ENCODE data around the gene UBASH3A. TPM values are rescaled to one million over a fixed set of nuclear protein-coding genes. Genes with fewer than 3 reads are reported as not detected.

Gene UBASH3A
- total RNA-seq, 1 experiment from 2014 or later, result not detected

GRCh38 chr21:42362700-42363099 is 41.0 kb upstream of the UBASH3A start:
- no peaks in the 10 kb centered on the region for H3K27me3 ChIP-seq (replicated peaks; ENCODE audit: control insufficient read depth, insufficient read depth, low read length)
- TF ChIP-seq CTCF (IDR thresholded peaks at IDR 0.05; ENCODE audit: insufficient read depth in 1 of 2, low read depth in 1 of 2, low read length in 1 of 2, severe bottlenecking in 1 of 2, unreplicated experiment in 1 of 2), result no peak
- no peaks in the 10 kb centered on the region for H3K9me3 ChIP-seq
- intact Hi-C loops (cut with micrococcal nuclease; ENCODE audit: unreplicated experiment), result loop anchor here (10.0 kb wide), 1 partner anchor 48 kb away; the partner anchor contains the start of gene TFF3
- Mint-ChIP-seq H3K9me3 (ENCODE audit: unreplicated experiment) (no peaks in the 10 kb centered on the region), H3K27me3 (ENCODE audit: insufficient read depth, unreplicated experiment) (no peaks in the 10 kb centered on the region), H3K36me3 (ENCODE audit: insufficient read depth, unreplicated experiment) (no peaks in the 10 kb centered on the region), H3K4me1 (ENCODE audit: low read depth, unreplicated experiment) (peaks cover 25% of the 10 kb centered on the region), H3K27ac (ENCODE audit: unreplicated experiment) (no peak overlapping the region), H3K4me3 (ENCODE audit: unreplicated experiment) (no peak overlapping the region)
- no TSS peak for BruUV-seq (replicated peaks)
- peaks cover 21% of the 10 kb centered on the region for H3K4me1 ChIP-seq
- H3K4me3 ChIP-seq (ENCODE audit: low read depth, low read length), result no peak overlapping the region
- DNase-seq, result no peak
- no peaks in the 10 kb centered on the region for H3K36me3 ChIP-seq (ENCODE audit: control insufficient read depth, insufficient read depth, low read length)
- ChIA-PET CTCF (interaction anchor here (0.6 to 0.7 kb wide), 3 partner anchors 96 to 456 kb away, joined by 3 to 5 read pairs (median 4); no protein-coding TSS in a partner anchor), POLR2A (no interaction called here)

GRCh38 chr21:42363312-42363711 is 40.4 kb upstream of the UBASH3A start:
- TF ChIP-seq CTCF (IDR thresholded peaks at IDR 0.05; ENCODE audit: insufficient read depth in 1 of 2, low read depth in 1 of 2, low read length in 1 of 2, severe bottlenecking in 1 of 2, unreplicated experiment in 1 of 2), result no peak
- Mint-ChIP-seq H3K9me3 (ENCODE audit: unreplicated experiment) (no peaks in the 10 kb centered on the region), H3K27me3 (ENCODE audit: insufficient read depth, unreplicated experiment) (no peaks in the 10 kb centered on the region), H3K4me1 (ENCODE audit: low read depth, unreplicated experiment) (peaks cover 25% of the 10 kb centered on the region), H3K36me3 (ENCODE audit: insufficient read depth, unreplicated experiment) (no peaks in the 10 kb centered on the region), H3K4me3 (ENCODE audit: unreplicated experiment) (no peak overlapping the region), H3K27ac (ENCODE audit: unreplicated experiment) (no peak overlapping the region)
- Histone ChIP-seq H3K4me1 (peaks cover 22% of the 10 kb centered on the region), H3K4me3 (ENCODE audit: low read depth, low read length) (no peak overlapping the region), H3K36me3 (ENCODE audit: control insufficient read depth, insufficient read depth, low read length) (no peaks in the 10 kb centered on the region), H3K9me3 (no peaks in the 10 kb centered on the region), H3K27me3 (replicated peaks; ENCODE audit: control insufficient read depth, insufficient read depth, low read length) (no peaks in the 10 kb centered on the region)
- ChIA-PET POLR2A (no interaction called here), CTCF (no interaction called here)
- intact Hi-C loops (cut with micrococcal nuclease; ENCODE audit: unreplicated experiment), result loop anchor here (10.0 kb wide), 1 partner anchor 49 kb away; the partner anchor contains the start of gene TFF3
- no peak for DNase-seq
- BruUV-seq (replicated peaks), result no TSS peak

GRCh38 chr21:42364304-42364865 is 39.3 kb upstream of the UBASH3A start:
- H3K9me3 ChIP-seq, result no peaks in the 10 kb centered on the region
- Mint-ChIP-seq H3K27me3 (ENCODE audit: insufficient read depth, unreplicated experiment) (no peaks in the 10 kb centered on the region), H3K4me1 (ENCODE audit: low read depth, unreplicated experiment) (peaks cover 31% of the 10 kb centered on the region), H3K9me3 (ENCODE audit: unreplicated experiment) (no peaks in the 10 kb centered on the region), H3K4me3 (ENCODE audit: unreplicated experiment) (no peak overlapping the region), H3K36me3 (ENCODE audit: insufficient read depth, unreplicated experiment) (no peaks in the 10 kb centered on the region), H3K27ac (ENCODE audit: unreplicated experiment) (no peak overlapping the region)
- no peaks in the 10 kb centered on the region for H3K27me3 ChIP-seq (replicated peaks; ENCODE audit: control insufficient read depth, insufficient read depth, low read length)
- no peak for TF ChIP-seq CTCF (IDR thresholded peaks at IDR 0.05; ENCODE audit: insufficient read depth in 1 of 2, low read depth in 1 of 2, low read length in 1 of 2, severe bottlenecking in 1 of 2, unreplicated experiment in 1 of 2)
- no peak for DNase-seq
- no peak overlapping the region for H3K4me3 ChIP-seq (ENCODE audit: low read depth, low read length)
- intact Hi-C loops (cut with micrococcal nuclease; ENCODE audit: unreplicated experiment), result loop anchor here (10.0 kb wide), 1 partner anchor 50 kb away; the partner anchor contains the start of gene TFF3
- ChIA-PET CTCF (interaction anchor here (0.7 kb wide), 1 partner anchor 9 kb away, joined by 3 read pairs; no protein-coding TSS in a partner anchor), POLR2A (no interaction called here)
- peaks cover 22% of the 10 kb centered on the region for H3K4me1 ChIP-seq
- H3K36me3 ChIP-seq (ENCODE audit: control insufficient read depth, insufficient read depth, low read length), result no peaks in the 10 kb centered on the region
- BruUV-seq (replicated peaks), result no TSS peak

Data from Caco-2 (cell line).